Esophagus (tissue), 2 donors: Measurements from ENCODE around the gene UNC5C. TPM values are rescaled to one million over a fixed set of nuclear protein-coding genes. Genes with fewer than 3 reads are reported as not detected.
"Not testable (repeated sequence)": the region's sequence is repeated elsewhere in the genome, so short reads cannot be mapped to it uniquely, and the experiment has no call there.

ENCODE experiments used
- H3K27ac ChIP-seq, 2 donors: one replicate each; pipeline ENCODE4 v1.5.1; 2013; ENCODE audit warnings: low read depth in 2 of 2, mild to moderate bottlenecking in 2 of 2, inconsistent platforms in 1 of 2, low read length in 1 of 2, moderate library complexity in 1 of 2
- H3K27me3 ChIP-seq, 2 donors: one replicate each; pipeline ENCODE4 v1.6.1; 2013; ENCODE audit warnings: low read length in 2 of 2, control low read depth in 1 of 2, mild to moderate bottlenecking in 1 of 2; ENCODE audit not compliant: insufficient read depth in 2 of 2, control insufficient read depth in 1 of 2
- H3K36me3 ChIP-seq, 2 donors: one replicate each; pipeline ENCODE4 v1.6.1; 2013; ENCODE audit warnings: low read length in 1 of 2; ENCODE audit not compliant: control insufficient read depth in 2 of 2, insufficient read depth in 2 of 2
- H3K4me1 ChIP-seq, 2 donors: one replicate each; pipeline ENCODE4 v1.6.1; 2013; ENCODE audit warnings: low read length in 1 of 2; ENCODE audit not compliant: control insufficient read depth in 2 of 2, insufficient read depth in 2 of 2
- H3K4me3 ChIP-seq, 2 donors: one replicate each; pipeline ENCODE4 v1.5.1; 2013; ENCODE audit warnings: low read length in 2 of 2, mild to moderate bottlenecking in 2 of 2, low read depth in 1 of 2, moderate library complexity in 1 of 2
- H3K9me3 ChIP-seq, 2 donors: one replicate each; pipeline ENCODE4 v1.6.1; 2013; ENCODE audit warnings: mild to moderate bottlenecking in 2 of 2, low read depth in 1 of 2, low read length in 1 of 2, moderate library complexity in 1 of 2; ENCODE audit not compliant: control insufficient read depth in 2 of 2, insufficient read depth in 1 of 2
- WGBS, 2 donors: extraction: QIAGEN DNeasy Blood & Tissue Kit; methylation state at CpG; one replicate each; pipeline ENCODE4 v1.1.7; 2013; 5-methylcytosine and 5-hydroxymethylcytosine counted together
- polyA plus RNA-seq, 2 donors: library from polyadenylated mRNA; stranded (reverse); fragments of 200-250 nt; gene quantifications; one replicate each; pipeline ENCODE4 v1.2.3, GENCODE V29; 2013
- donor health status: healthy with polysubstance abuse.
- donor health status: Bipolar disorder and iron deficiency.

UNC5C gene
- polyA plus RNA-seq, 2 donors = 0.04 to 0.09 TPM

GRCh38 chr4:95181243-95181995, 367.4 kb downstream of the UNC5C start:
- WGBS, 2 donors = 57 to 60% methylated on average over 18 of the region's 18 CpGs
- H3K4me1 ChIP-seq = no peaks in the 10 kb centered on the region

GRCh38 chr4:95180531-95181242, 368.1 kb downstream of the UNC5C start:
- H3K27me3 ChIP-seq = no peaks in the 10 kb centered on the region
- no peaks in the 10 kb centered on the region for H3K4me1 ChIP-seq
- H3K4me3 ChIP-seq = no peak overlapping the region
- no peaks in the 10 kb centered on the region for H3K9me3 ChIP-seq
- no peaks in the 10 kb centered on the region for H3K36me3 ChIP-seq
- H3K27ac ChIP-seq = no peak overlapping the region
- 75 to 77% methylated on average over 10 of the region's 10 CpGs for WGBS, 2 donors

More at GRCh38 chr4:95181243-95181995, 367.4 kb downstream of the UNC5C start:
- no peaks in the 10 kb centered on the region for H3K36me3 ChIP-seq
- H3K27me3 ChIP-seq = no peaks in the 10 kb centered on the region
- no peak overlapping the region for H3K27ac ChIP-seq
- H3K9me3 ChIP-seq = no peaks in the 10 kb centered on the region
- no peak overlapping the region for H3K4me3 ChIP-seq

GRCh38 chr4:95178938-95179337, 369.8 kb downstream of the UNC5C start:
- no peaks in the 10 kb centered on the region for H3K36me3 ChIP-seq
- no peak overlapping the region for H3K27ac ChIP-seq
- H3K4me3 ChIP-seq = no peak overlapping the region
- WGBS, 2 donors = 71 to 74% methylated on average over 2 of the region's 2 CpGs
- no peaks in the 10 kb centered on the region for H3K27me3 ChIP-seq
- no peaks in the 10 kb centered on the region for H3K9me3 ChIP-seq
- H3K4me1 ChIP-seq = no peaks in the 10 kb centered on the region

DNA sequence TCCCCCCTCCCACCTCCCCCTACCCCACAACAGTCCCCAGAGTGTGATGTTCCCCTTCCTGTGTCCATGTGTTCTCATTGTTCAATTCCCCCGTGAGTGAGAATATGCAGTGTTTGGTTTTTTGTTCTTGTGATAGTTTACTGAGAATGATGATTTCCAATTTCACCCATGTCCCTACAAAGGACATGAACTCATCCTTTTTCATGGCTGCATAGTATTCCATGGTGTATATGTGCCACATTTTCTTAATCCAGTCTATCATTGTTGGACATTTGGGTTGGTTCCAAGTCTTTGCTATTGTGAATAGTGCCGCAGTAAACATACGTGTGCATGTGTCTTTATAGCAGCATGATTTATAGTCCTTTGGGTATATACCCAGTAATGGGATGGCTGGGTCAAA, 377.4 kb downstream of the UNC5C start:
- not testable (repeated sequence) for H3K27ac ChIP-seq, H3K4me1 ChIP-seq, H3K36me3 ChIP-seq, H3K4me3 ChIP-seq, H3K9me3 ChIP-seq, H3K27me3 ChIP-seq
- WGBS, 2 donors = 92 to 100% methylated on average over 1 of the region's 3 CpGs

- WGBS, 2 donors = 87 to 88% methylated on average over 7 of the region's 7 CpGs
- Histone ChIP-seq H3K27ac (no peak overlapping the region), H3K36me3 (no peaks in the 10 kb centered on the region)
Observed at GRCh38 chr4:95170176-95170575, 378.6 kb downstream of the UNC5C start.

DNA sequence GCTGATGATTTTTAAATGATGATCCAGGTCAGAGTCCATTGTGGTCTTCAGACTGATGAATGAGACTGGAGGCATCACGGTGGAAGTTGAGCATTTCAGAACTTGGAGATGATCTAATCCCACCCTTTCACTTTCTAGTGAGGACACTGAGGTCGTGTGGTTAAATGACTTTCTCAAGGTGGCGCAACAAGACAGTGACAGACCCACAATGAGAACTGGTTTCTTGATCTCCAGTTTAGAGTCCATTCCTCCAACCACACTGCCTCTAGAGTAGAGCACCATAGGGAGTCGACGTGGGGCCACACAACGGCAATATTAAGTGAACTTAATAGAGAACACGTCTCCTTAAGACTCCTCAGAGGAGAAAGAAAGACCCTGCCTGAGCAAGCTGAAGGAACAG, 381.0 kb downstream of the UNC5C start:
- H3K27ac ChIP-seq = no peak overlapping the region
- H3K4me1 ChIP-seq = no peaks in the 10 kb centered on the region
- no peaks in the 10 kb centered on the region for H3K27me3 ChIP-seq
- H3K4me3 ChIP-seq = no peak overlapping the region
- H3K36me3 ChIP-seq = no peaks in the 10 kb centered on the region
- 79% methylated on average over 7 of the region's 7 CpGs for WGBS, 2 donors
- no peaks in the 10 kb centered on the region for H3K9me3 ChIP-seq

More at GRCh38 chr4:95170176-95170575, 378.6 kb downstream of the UNC5C start:
- Histone ChIP-seq H3K4me1 (no peaks in the 10 kb centered on the region), H3K4me3 (no peak overlapping the region), H3K9me3 (no peaks in the 10 kb centered on the region), H3K27me3 (no peaks in the 10 kb centered on the region)

DNA sequence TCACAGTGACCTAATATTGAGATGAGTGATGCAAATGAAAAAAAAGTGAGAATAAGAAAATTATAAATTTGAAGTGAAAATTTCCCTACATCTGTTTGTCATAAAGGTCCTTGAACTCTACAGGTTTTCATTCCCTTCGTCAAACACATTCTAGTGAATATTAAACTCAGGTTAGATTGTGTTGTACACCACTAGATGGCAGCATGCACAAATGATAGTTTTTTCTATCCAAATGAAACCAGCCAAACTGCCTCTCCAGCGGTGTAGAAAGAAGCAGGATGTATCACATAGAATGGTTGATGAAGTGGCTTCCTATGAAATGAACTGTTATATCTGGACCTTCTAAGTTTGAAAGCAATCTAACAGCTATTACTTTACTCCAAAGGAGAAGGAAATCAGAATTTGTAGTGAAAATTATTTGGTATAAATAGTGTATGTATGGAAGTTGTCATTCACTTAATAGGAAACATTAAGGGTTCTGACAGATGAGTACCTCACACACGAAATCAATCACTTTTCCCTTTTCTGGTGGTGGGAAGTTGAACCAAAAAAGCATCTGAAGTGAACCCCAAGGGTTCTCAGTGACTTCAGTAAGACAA, 382.7 kb downstream of the UNC5C start:
- 13 to 14% methylated on average over 3 of the region's 3 CpGs for WGBS, 2 donors
- Histone ChIP-seq H3K27ac (no peak overlapping the region), H3K9me3 (no peaks in the 10 kb centered on the region), H3K4me3 (no peak overlapping the region), H3K4me1 (no peaks in the 10 kb centered on the region), H3K27me3 (no peaks in the 10 kb centered on the region), H3K36me3 (no peaks in the 10 kb centered on the region)

- Histone ChIP-seq H3K4me1 (no peaks in the 10 kb centered on the region), H3K27ac (no peak overlapping the region), H3K27me3 (no peaks in the 10 kb centered on the region), H3K9me3 (no peaks in the 10 kb centered on the region), H3K4me3 (no peak overlapping the region), H3K36me3 (no peaks in the 10 kb centered on the region)
- 75 to 78% methylated on average over 6 of the region's 6 CpGs for WGBS, 2 donors
Observed at GRCh38 chr4:95162867-95163266, 385.9 kb downstream of the UNC5C start.

DNA sequence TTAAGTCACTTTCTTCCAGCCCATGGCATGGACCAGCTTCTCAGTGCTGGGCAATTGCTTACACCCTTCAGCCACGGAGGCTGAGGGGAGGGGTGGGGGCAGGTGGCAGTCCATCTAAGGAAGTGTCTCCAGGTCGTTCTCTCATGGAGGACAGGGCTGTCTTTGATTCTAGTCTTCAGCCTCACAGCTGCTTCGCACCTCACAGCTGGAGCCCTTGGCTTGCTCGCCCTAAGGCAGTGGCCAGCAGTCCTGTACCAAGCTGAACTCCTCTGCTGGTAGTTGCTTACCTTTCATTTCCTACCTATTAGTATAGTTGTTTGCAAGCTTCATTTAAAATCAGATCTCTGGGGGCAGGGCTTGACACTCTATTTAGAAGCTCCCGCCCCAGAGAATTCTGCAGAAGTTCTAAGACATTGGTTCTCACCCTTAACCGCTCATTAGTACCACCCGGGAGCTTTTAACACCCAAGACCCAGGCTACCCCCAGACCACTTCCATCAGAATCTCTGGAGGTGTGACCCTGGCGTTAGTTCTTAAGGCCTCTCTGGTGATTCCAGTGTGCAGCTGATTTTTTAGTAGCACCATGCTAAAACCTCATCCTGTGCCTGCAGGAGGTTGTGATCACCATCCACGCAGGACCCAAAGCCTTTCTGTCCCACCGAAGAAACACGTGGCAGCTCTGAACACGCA, 386.8 kb downstream of the UNC5C start:
- H3K36me3 ChIP-seq = no peaks in the 10 kb centered on the region
- H3K4me3 ChIP-seq = no peak overlapping the region
- H3K9me3 ChIP-seq = no peaks in the 10 kb centered on the region
- 79 to 84% methylated on average over 12 of the region's 12 CpGs for WGBS, 2 donors
- no peaks in the 10 kb centered on the region for H3K4me1 ChIP-seq
- no peak overlapping the region for H3K27ac ChIP-seq
- H3K27me3 ChIP-seq = no peaks in the 10 kb centered on the region
